Measurements from ENCODE around the gene ZGPAT. TPM values are rescaled to one million over a fixed set of nuclear protein-coding genes. Genes with fewer than 3 reads are reported as not detected.

ZGPAT gene
- total RNA-seq, 2 donors from 2014 or later: 28.8 to 29.5 TPM

GRCh38 chr20:63748934-63749270 is 41.1 kb downstream of the ZGPAT start:
- Histone ChIP-seq H3K9ac (ENCODE audit: extremely low read depth, low read length, poor library complexity, severe bottlenecking) (no peak overlapping the region), H3K36me3 (ENCODE audit: control insufficient read depth, insufficient read depth, low read length) (peaks cover 13% of the 10 kb centered on the region), H3K27me3 (ENCODE audit: control insufficient read depth, insufficient read depth, low read length, poor library complexity, severe bottlenecking) (no peaks in the 10 kb centered on the region), H3K9me3 (ENCODE audit: control insufficient read depth, low read length) (no peaks in the 10 kb centered on the region), H3K27ac (ENCODE audit: low read depth, low read length) (no peak overlapping the region), H3K4me3 (ENCODE audit: low read length) (no peak overlapping the region), H3K4me1 (ENCODE audit: control insufficient read depth, insufficient read depth, low read length) (no peaks in the 10 kb centered on the region)
- peak; percentile 37 for DNase-seq
- Mint-ChIP-seq H3K27me3 (ENCODE audit: insufficient read depth) (no peaks in the 10 kb centered on the region), H3K9me3 (no peaks in the 10 kb centered on the region), H3K27ac (no peak overlapping the region), H3K36me3 (ENCODE audit: low read depth) (peaks cover 9% of the 10 kb centered on the region), H3K4me1 (peaks cover 4% of the 10 kb centered on the region), H3K4me3 (no peak overlapping the region)
- TF ChIP-seq CTCF (conservative IDR thresholded peaks at IDR 0.05): no peak
- 94% methylated on average over 11 of the region's 11 CpGs for WGBS, 2 experiments (ENCODE audit: insufficient coverage in 1 of 2, insufficient read length in 1 of 2)

- no peak overlapping the region for H3K4me3 Mint-ChIP-seq
- H3K9me3 Mint-ChIP-seq: no peaks in the 10 kb centered on the region
- H3K4me1 Mint-ChIP-seq: peaks cover 6% of the 10 kb centered on the region
- Histone ChIP-seq H3K27me3 (ENCODE audit: control insufficient read depth, insufficient read depth, low read length, poor library complexity, severe bottlenecking) (no peaks in the 10 kb centered on the region), H3K27ac (ENCODE audit: low read depth, low read length) (no peak overlapping the region), H3K9ac (ENCODE audit: extremely low read depth, low read length, poor library complexity, severe bottlenecking) (no peak overlapping the region), H3K4me1 (ENCODE audit: control insufficient read depth, insufficient read depth, low read length) (no peaks in the 10 kb centered on the region), H3K9me3 (ENCODE audit: control insufficient read depth, low read length) (no peaks in the 10 kb centered on the region), H3K4me3 (ENCODE audit: low read length) (no peak overlapping the region), H3K36me3 (ENCODE audit: control insufficient read depth, insufficient read depth, low read length) (peaks cover 6% of the 10 kb centered on the region)
- peak; percentile 35 for DNase-seq
- H3K27ac Mint-ChIP-seq: no peak overlapping the region
- TF ChIP-seq CTCF (conservative IDR thresholded peaks at IDR 0.05): no peak
- H3K36me3 Mint-ChIP-seq (ENCODE audit: low read depth): peaks cover 12% of the 10 kb centered on the region
- no peaks in the 10 kb centered on the region for H3K27me3 Mint-ChIP-seq (ENCODE audit: insufficient read depth)
- WGBS, 2 experiments (ENCODE audit: insufficient coverage in 1 of 2, insufficient read length in 1 of 2): 94 to 95% methylated on average over 8 to 16 of the region's 16 CpGs
These were observed 42.0 kb downstream of the ZGPAT start for GRCh38 chr20:63749597-63750508.

- peak; percentile 67 for DNase-seq
- H3K36me3 ChIP-seq (ENCODE audit: control insufficient read depth, insufficient read depth, low read length): peaks cover 12% of the 10 kb centered on the region
- no peak overlapping the region for H3K9ac ChIP-seq (ENCODE audit: extremely low read depth, low read length, poor library complexity, severe bottlenecking)
- peak overlapping the region; percentile 53 for H3K27ac ChIP-seq (ENCODE audit: low read depth, low read length)
- no peaks in the 10 kb centered on the region for H3K9me3 ChIP-seq (ENCODE audit: control insufficient read depth, low read length)
- WGBS, 2 experiments (ENCODE audit: insufficient coverage in 1 of 2, insufficient read length in 1 of 2): 78 to 88% methylated on average over 17 to 26 of the region's 26 CpGs
- H3K4me3 ChIP-seq (ENCODE audit: low read length): no peak overlapping the region
- H3K27me3 ChIP-seq (ENCODE audit: control insufficient read depth, insufficient read depth, low read length, poor library complexity, severe bottlenecking): no peaks in the 10 kb centered on the region
- Mint-ChIP-seq H3K9me3 (no peaks in the 10 kb centered on the region), H3K27ac (no peak overlapping the region), H3K4me3 (no peak overlapping the region), H3K4me1 (peaks cover 6% of the 10 kb centered on the region), H3K36me3 (ENCODE audit: low read depth) (peaks cover 6% of the 10 kb centered on the region), H3K27me3 (ENCODE audit: insufficient read depth) (no peaks in the 10 kb centered on the region)
- H3K4me1 ChIP-seq (ENCODE audit: control insufficient read depth, insufficient read depth, low read length): no peaks in the 10 kb centered on the region
- no peak for TF ChIP-seq CTCF (conservative IDR thresholded peaks at IDR 0.05)
These were observed 43.1 kb downstream of the ZGPAT start for GRCh38 chr20:63750807-63751470.
